PFSK-1 (cell line): Measurements from ENCODE around the gene SCGB3A2.

ENCODE experiments used
- FOXP2 ChIP-seq: optimal IDR thresholded peaks from 2 replicates; pipeline ENCODE3; 2011; ENCODE audit warnings: borderline replicate concordance, control low read depth, inconsistent platforms; ENCODE audit not compliant: insufficient read depth; ENCODE audit errors: extremely low read length, extremely low read depth
- POLR2AphosphoS5 ChIP-seq: IDR thresholded peaks from 2 replicates; pipeline ENCODE4 v1.6.1; 2012; ENCODE audit warnings: low read depth, mild to moderate bottlenecking, control low read depth, low read length, moderate library complexity
- REST ChIP-seq, 2 experiments: IDR thresholded peaks; 2 replicates each; pipeline versions ENCODE4 v1.6.1 to v1.8.0; 2011 to 2012; ENCODE audit warnings: low read depth in 2 of 2, low read length in 2 of 2, control low read depth in 1 of 2, inconsistent platforms in 1 of 2, mild to moderate bottlenecking in 1 of 2, moderate library complexity in 1 of 2; ENCODE audit not compliant: insufficient read depth in 1 of 2
- SIN3A ChIP-seq: IDR thresholded peaks from 2 replicates; pipeline ENCODE4 v1.6.1; 2012; ENCODE audit warnings: mild to moderate bottlenecking, low read length, moderate library complexity, borderline replicate concordance; ENCODE audit not compliant: insufficient read depth
- TAF1 ChIP-seq: IDR thresholded peaks from 2 replicates; pipeline ENCODE4 v1.6.1; 2012; ENCODE audit warnings: low read length, control low read depth, borderline replicate concordance; ENCODE audit not compliant: insufficient read depth

- TF ChIP-seq POLR2AphosphoS5, result no peak
- no peak for TF ChIP-seq REST (IDR thresholded peaks at IDR 0.05; ENCODE audit: insufficient read depth in 1 of 2, low read depth in 2 of 2, low read length in 2 of 2)
- no peak for TF ChIP-seq SIN3A
- no peak for TF ChIP-seq TAF1
- no peak for TF ChIP-seq FOXP2
Observed at GRCh38 chr5:147849226-147849625, 29.3 kb upstream of the SCGB3A2 start.
